HG02763 (cell line): ENCODE results near the gene CFB.
A peak's percentile ranks its signal among the peaks of the same experiment; 100 is the strongest.
"Not testable (repeated sequence)": the region's sequence is repeated elsewhere in the genome, so short reads cannot be mapped to it uniquely, and the experiment has no call there.

Experiments
- ATAC-seq: cut with Tn5 transposase; IDR thresholded peaks from one replicate; pipeline ENCODE4 v1.9.1; 2021; ENCODE audit warnings: mild to moderate bottlenecking, moderate library complexity; ENCODE audit not compliant: unreplicated experiment

The CFB gene

DNA sequence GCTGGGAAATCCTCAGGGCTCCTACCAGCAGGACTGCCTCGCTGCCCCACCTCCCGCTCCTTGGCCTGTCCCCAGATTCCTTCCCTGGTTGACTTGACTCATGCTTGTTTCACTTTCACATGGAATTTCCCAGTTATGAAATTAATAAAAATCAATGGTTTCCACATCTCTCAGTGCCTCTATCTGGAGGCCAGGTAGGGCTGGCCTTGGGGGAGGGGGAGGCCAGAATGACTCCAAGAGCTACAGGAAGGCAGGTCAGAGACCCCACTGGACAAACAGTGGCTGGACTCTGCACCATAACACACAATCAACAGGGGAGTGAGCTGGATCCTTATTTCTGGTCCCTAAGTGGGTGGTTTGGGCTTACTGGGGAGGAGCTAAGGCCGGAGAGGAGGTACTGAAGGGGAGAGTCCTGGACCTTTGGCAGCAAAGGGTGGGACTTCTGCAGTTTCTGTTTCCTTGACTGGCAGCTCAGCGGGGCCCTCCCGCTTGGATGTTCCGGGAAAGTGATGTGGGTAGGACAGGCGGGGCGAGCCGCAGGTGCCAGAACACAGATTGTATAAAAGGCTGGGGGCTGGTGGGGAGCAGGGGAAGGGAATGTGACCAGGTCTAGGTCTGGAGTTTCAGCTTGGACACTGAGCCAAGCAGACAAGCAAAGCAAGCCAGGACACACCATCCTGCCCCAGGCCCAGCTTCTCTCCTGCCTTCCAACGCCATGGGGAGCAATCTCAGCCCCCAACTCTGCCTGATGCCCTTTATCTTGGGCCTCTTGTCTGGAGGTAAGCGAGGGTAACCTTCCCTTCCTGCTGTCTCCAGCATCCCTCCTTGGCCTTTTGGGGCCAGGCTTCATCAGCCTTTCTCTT lies at the start of gene CFB:
TSS of gene CFB (plus strand) at position 589 of the 863 bp plus-strand sequence. CDS start at position 716, 127 bp downstream.
- no peak for ATAC-seq

DNA sequence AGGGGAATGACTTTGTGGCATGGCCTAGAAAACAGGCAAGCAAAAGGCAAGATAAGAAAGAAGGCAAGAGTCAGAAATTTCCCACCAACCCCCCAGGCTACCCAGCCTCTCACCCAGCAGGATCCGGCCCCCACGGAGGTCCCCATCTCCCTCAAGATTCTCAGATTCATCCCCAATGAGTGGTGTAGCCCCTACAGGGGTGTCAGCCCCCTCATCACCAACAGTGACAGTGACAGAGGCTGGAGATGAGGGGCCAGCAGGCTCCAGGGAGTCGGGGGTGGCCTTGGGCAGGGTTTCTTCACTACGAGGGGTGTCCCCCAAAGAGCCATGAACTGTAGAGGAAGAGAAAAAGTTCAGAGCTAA lies 49.4 kb upstream of the CFB start:
- no peak for ATAC-seq

DNA sequence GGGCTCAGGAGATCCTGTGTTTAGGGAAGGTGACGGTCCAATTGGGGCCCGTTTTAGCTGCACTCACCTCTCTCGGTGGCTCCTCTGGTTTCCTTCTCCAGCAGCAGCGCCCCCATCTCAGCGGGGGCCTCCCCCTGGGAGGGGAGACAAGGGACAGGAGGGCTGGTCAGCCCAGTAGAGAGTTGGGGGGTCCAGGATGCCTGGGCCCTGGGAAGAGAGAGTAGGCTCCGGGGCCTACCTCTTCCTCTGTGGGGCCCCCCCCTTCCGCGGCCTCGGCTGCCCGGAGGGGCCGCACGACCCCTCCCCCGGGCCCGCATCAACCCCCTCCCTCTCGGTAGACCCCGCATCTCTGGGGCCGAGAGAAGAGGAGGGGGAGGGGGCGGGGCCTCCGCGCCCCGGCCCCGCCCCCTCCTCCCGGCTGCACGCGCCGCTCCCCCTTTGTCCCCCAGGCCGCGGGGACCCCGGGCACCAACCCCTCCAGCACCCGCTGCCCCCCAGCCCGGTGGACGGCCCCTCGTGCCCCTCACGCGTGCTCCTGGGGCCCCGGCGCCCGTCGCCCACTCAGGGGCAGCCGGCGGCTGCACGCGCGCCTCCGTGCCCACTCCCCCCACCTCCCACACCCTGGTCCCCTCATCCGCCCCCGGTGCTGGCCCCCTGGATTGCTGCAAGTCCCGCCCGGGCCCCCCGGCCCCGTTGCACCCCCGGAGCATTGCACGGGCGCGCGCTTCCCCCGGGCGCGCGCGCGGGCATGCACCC lies 48.9 kb upstream of the CFB start:
- ATAC-seq, result peak; percentile 5

DNA sequence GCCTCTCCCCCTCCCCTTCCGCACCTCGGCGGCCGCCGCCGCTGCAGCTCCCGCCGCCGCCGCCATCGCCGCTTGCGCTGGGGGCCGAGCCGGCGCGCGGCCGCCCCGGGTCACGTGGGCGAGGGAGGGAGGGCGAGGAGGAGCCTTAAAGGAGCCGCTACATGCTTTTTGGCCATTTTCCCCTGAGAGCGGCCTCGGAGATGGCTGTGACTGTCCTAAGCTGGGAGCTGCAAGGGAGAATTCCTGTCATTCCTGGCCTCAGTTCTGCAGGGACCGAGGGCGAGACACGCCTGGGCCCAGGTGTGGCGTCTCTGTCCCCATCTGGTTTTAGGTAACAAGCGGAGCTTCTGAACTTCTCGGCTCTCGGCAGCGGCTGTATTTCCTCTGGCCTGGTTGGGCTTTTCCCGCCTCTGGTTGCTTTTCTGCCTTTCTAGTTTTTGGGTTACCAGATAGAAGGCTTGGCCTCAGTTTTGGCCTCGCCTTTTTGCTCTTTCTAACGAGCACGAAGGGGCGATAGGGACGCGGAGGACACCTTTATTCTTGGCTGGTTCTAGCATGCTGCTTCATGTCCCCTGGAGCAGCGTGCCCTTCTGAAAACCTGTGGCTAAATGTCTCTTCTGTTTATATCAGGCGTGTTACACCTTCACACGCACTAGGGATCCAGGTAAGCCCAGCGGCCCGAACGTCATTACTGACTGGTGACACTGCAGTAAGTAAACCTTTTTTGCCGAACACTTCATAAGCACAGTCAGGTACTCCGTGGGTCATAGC lies 48.1 kb upstream of the CFB start, which contains the start of gene EHMT2:
TSS of gene EHMT2 (minus strand) at position 87 of the 771 bp plus-strand sequence. CDS start at position 66, 21 bp downstream.
- peak; percentile 42 for ATAC-seq

DNA sequence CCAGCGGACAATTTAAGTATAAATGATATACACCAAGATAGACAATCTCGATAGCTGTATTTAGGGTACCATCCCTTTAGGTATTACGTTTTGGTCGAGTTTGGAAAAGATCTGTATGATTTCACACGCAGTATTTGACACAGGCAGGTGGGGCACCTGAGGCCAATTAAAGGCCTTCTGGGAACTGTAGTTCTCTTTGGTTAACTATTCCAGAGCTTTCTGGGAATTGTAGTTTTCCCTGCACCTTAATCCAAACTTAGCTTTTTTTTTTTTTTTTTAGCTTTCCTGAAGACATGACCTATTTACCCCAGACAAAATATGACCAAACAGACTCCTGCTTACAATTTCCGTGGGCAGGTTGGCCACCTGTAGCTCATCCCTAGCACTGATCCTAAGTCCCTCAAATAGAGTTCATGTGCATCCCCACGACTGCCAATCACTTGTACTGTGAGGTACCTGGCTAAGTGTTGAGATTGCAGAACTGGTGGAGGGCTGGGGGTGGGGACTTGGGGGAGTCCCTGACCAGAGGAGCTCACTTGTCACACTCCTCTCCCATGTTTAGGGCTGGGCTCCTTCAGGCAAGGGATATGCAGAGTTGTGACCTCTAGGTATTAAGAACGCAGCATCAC lies 47.4 kb upstream of the CFB start:
- ATAC-seq, result no peak

DNA sequence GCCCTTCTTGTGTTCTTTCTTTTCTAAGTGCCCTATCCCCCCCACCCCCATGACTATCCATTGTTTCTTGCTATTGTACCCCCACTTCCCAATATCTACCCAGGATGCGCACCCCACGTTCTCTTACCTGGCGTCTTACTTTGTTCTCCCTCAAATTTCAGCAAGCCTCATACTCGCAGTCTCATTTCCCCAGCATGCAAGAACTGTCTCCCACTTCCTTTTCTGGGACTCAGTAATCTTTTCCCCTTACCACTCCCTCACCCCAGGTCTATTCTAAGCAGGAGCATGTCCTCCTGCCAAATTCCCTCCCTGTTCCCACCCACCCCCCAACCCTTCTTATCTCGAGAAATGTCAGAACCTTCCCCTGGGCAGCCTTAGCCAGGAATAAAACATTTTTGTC lies 46.7 kb upstream of the CFB start:
- ATAC-seq, result no peak

DNA sequence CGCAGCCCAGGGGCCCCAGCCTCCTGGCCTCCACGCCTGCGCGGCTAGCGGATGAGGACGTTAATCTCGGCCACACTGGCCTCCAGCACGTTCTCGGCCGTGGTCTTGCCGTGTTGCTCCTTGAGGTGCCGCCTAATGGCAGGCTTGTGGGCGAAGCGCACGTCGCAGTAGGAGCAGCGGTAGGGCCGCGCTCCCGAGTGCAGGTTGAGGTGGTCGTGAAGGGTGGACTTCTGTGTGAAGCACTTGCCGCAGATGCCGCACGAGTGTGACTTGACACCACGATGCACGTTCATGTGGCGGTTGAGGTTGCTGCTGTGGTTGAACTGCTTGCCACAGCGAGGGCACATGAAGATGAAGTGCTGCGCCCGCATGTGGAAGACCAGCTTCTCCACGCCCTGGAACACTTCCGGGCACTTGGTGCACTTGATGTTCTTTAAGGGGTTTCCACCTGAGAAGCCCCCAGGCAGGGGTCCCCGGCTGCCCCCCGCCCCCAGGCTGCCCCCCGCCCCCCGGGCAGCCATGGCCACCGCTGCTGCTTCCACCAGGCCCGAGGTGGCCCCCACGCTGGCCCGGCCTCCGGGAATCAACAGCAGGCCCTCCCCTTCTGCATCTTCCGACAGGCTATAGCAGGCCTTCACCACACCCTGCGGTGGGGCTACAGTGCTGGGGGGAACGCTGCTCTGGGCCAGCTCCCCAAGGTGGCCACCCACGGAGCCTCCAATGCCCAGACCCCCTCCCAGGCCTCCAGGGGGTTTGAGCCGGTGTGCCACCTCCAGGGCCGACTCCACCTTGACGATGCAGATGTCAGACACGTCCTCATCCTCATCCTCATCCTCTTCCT lies 45.8 kb upstream of the CFB start:
- ATAC-seq, result no peak

DNA sequence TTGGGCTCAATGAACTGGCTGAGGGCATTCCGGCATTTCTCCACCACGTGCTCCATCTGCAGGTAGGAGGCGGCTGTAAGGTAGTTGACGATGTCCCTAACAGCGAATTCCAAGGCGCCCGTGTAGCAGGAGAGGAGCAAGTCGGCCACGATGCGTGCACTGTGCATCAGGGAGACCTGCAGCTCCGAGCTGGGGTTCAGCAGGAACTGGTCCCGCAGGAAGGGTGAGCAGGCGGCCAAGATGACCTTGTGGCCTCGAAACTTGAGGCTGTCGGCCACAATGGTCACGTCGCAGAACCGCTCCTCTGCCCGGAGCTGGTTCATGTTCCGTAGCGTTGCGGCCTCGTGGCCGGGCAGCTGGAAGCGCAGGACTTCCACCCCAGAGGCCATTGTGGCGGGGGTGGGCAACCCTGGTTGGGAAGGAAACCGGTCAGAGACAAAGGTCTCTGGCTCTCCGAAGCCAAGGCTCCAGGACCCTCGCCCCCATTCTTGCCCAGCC lies 44.9 kb upstream of the CFB start:
- no peak for ATAC-seq

DNA sequence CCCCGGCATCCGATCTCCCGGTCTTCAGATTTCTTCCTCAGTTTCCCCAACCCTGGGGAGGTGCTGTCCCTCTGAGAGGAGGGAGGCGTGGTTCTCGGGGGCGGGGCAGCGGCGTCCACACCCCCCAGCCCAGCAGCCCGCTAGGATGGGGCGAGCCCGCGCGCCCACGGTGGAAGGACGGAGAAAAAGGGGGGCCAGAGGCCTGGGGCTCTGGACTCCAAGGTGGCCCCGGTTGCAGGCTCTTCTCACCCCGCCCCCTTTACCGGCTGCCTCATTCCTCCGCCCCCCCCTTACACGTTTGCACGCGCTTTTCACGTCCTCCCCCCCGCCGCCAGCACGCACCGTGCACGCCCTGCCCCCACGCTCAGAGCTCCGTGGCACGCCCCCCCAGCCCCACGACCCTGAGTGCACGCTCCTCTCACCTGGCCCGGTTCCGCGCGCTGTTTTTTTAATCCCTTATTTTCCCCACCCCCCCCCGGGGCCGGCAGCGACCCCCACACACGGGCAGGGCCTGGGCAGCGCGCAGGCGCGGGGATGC lies 44.4 kb upstream of the CFB start:
- no peak for ATAC-seq

DNA sequence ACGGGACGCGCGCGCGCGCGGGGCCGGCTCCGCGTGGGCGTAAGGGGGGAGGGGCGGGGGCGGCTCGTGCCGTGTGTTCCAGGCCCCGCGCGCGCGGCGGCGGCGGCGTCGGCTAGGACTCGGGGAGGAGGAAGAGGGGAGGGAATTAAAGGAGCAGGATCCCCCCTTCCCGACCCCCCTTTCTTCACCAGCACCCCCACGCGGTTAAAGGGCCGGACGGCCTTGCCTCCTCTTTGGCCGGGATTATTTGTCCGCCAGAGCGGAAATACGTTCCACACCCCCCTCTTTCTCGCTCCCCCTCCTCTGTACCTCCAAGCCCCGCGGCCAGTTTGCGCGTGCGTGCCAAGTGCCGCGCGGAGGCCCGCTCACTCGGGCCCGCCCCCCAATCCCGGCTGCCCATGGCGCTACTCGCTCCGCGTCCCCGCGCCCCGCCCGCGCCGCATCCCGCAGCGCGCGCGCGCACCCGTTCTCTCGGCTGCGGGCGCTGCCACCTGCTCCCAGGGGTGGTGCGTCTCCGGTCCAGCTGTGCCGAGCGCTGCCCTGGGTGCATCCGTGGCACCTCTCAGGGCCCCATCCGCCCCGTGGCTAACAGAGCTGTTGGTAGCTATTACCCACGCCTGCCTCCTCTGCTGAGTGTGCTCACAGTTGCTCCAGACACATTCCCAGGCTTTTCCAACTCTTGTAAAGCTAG lies 43.8 kb upstream of the CFB start, which contains the start of gene ZBTB12:
TSS of gene ZBTB12 (minus strand) at position 134 of the 691 bp plus-strand sequence. CDS start 781 bp downstream, outside the sequence.
- peak; percentile 58 for ATAC-seq

DNA sequence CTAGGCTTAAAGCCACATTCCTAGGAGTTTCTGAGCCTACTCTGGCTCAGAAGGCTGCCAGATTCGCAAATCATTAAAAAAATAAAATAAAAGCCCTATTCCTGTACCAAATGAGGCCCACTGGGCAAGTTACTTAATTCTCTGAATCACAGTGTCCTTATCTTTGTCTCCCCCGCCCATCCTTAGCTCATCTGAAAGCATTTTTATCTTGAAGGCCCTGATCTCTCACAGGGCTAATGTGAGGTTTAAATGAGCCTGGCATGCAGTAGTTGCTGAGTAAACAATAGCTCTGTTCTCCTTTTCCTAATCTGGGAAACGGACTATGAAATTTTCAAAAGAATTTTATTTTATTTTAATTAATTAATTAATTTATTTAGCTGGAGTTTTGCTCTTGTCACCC lies 41.9 kb upstream of the CFB start:
- no peak for ATAC-seq

DNA sequence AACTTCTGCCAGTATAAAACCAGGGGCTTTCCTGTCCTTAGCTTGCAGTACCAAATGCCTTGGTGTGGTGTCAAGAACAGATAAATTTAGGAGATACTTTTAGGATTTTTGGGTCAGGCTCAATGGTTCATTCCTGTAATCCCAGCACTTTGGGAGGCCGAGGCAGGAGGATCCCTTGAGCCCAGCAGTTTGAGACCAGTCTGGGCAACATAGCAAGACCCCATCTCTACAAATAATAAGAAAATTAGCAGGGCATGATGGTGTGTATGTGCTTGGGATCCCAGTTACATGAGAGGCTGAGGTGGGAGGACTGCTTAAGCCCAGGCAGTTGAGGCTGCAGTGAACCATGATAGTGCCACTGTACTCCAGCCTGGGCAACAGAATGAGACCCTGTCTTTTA lies 40.9 kb upstream of the CFB start:
- ATAC-seq, result no peak

DNA sequence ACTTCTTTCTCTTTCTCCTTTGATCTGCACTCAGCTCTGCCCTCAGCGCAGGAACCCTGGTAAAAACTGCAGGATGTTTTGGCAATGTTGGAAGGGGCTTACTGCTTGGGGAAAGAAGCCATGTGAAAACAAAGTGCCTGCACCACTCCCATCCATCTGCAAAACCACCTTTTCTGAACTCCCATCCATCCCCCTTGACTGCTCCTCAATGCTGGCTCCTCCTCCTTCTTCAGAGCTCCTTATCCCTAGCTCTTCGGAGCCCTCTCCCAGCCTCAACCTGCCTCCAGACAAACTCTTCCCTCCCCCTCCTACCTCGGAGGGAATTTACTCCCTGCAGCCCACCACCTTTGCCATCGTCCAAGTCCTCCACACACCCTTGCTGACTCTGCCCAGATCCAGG lies 39.8 kb upstream of the CFB start:
- ATAC-seq, result no peak

DNA sequence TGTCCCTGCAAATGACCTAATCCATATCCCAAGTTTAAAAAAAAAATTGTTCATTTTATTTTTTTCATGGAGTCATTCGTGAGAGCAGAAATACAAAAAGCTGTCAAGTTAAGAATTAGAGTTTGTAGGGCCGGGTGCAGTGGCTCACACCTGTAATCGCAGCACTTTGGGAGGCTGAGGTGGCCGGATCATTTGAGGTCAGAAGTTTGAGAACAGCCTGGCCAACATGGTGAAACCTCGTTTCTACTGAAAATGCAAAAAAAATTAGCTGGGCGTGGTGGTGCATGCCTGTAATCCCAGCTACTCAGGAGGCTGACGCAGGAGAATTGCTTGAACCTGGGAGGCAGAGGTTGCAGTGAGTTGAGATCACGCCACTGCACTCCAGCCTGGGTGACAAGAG lies 39.2 kb upstream of the CFB start:
- not testable (repeated sequence) for ATAC-seq

DNA sequence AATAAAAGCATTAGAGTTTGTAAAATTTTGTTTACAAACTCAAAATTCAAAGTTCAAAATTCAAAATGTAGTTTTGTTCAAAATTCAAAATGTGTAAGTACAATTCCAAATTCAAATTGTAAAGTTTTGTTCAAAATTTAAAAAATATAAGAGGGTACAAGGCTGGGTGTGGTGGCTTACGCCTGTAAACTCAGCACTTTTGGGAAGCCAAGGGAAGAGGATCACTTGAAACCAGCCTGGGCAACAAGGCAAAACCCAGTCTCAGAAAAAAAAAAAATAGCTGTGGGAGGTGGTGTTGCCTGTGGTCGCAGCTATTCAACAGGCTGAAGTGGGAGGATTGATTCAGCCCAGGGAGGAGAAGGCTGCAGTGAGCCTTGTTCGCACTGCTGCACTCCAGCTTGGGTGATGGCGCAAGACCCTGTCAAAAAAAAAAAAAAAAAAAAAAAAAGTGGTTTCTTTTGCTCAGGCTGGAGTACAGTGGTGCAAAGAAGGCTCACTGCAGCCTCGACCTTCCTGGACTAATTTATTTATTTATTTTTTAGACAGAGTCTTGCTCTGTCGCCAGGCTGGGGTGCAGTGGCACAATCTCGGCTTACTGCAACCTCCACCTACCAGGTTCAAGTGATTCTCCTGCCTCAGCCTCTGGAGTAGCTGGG lies 38.6 kb upstream of the CFB start:
- ATAC-seq, result no peak

DNA sequence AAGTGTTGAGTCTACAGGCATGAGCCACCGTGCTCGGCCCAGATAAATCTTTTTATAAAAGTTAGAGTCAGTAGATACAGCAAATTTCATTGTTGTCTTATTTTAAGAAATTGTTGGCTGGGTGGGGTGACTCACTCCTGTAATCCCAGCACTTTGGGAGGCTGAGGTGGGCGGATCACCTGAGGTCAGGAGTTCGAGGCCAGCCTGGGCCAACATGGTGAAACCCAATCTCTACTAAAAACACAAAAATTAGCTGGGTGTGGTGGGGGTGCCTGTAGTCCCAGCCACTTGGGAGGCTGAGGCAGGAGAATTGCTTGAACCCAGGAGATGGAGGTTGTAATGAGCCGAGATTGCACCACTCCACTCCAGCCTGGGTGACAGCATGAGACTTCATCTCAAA lies 37.6 kb upstream of the CFB start:
- not testable (repeated sequence) for ATAC-seq

DNA sequence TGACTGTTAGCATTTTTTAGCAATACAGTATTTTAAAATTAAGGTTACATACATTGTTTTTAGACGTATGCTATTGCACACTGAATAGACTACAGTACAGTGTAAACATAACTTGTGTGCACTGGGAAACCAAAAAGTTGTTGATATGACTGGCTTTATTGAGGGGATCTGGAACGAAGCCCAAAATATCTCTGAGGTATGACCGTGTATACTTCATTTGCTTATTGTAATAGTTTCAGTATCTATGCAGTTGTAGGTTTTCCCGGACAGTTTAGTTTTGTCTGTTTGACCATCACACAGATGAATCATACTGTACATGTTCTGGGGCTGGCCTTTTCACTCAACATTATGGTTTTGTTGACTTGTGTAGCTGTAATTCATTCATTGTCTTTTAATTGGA lies 37.1 kb upstream of the CFB start:
- no peak for ATAC-seq

DNA sequence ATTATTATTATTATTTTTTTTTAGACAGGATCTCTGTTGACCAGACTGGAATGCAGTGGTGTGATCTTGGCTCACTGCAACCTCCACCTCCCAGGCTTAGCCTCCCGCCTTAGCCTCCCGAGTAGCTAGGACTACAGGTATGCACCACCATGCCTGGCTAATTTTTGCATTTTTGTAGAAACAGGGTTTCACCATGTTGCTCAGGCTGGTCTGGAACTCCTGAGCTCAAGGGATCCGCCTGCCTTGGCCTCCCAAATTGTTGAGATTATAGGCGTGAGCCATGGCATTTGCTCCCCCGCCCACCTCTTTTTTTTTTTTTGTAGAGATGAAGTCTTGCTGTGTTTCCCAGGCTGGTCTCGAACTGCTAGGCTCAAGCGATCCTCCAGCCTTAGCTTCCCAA lies 36.6 kb upstream of the CFB start:
- not testable (repeated sequence) for ATAC-seq
